HepG2 (cell line): ENCODE measurements around the gene ZSWIM6.

Experiments
- CEBPB ChIP-seq: IDR thresholded peaks from 2 replicates; pipeline ENCODE4 v1.6.1; 2011; ENCODE audit warnings: low read depth, low read length, improper control_type of control experiment, borderline replicate concordance
- CTCF ChIP-seq: sonication (generic); formaldehyde crosslinking; IDR thresholded peaks from 2 replicates; pipeline ENCODE4 v1.5.0; 2020; ENCODE audit warnings: mild to moderate bottlenecking, missing genetic modification reagents, moderate library complexity
- DR1 ChIP-seq: sonication (generic); formaldehyde crosslinking; IDR thresholded peaks from 2 replicates; pipeline ENCODE4 v1.8.0; 2021; ENCODE audit warnings: mild to moderate bottlenecking, missing genetic modification reagents, inconsistent platforms
- NR2C2 ChIP-seq: sonication (generic); formaldehyde crosslinking; IDR thresholded peaks from 2 replicates; pipeline ENCODE4 v1.4.0; 2020; ENCODE audit warnings: missing genetic modification reagents, mild to moderate bottlenecking, moderate library complexity, borderline replicate concordance
- ZFAT ChIP-seq: sonication (generic); formaldehyde crosslinking; conservative IDR thresholded peaks from 2 replicates; pipeline ENCODE4 v1.8.1; 2023; ENCODE audit warnings: missing genetic modification reagents, inconsistent platforms
- ZNF788 ChIP-seq: sonication (generic); formaldehyde crosslinking; IDR thresholded peaks from 2 replicates; pipeline ENCODE4 v1.5.0; 2020; ENCODE audit warnings: mild to moderate bottlenecking, missing genetic modification reagents, borderline replicate concordance
- TF ChIP-seq, protein P1 (sequence below): sonication (generic); formaldehyde crosslinking; IDR thresholded peaks from 2 replicates; pipeline ENCODE4 v1.4.0; 2020; ENCODE audit warnings: missing genetic modification reagents, borderline replicate concordance

DNA sequence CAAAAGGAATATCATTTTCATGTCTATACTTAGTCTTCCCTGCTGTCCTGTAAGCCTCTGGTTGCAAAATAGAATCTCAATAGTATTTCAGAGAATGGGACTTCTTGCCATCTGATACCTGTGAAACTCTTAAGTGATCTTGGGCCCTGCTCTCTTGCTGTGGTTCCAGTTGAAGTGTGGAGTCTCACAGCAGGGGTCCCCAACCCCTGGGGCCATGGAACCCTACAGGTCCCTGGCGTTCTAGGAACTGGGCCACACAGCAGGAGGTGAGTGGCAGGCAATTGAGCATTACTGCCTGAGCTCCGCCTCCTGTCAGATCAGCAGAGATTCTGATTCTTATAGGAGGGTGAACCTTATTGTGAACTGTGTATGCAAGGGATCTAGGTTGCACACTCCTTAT lies 65.9 kb downstream of the ZSWIM6 start:
- no peak for TF ChIP-seq DR1 (CRISPR knock-in tag)
- no peak for TF ChIP-seq CTCF
- TF ChIP-seq ZNF788, result no peak
- TF ChIP-seq, protein P1, sequence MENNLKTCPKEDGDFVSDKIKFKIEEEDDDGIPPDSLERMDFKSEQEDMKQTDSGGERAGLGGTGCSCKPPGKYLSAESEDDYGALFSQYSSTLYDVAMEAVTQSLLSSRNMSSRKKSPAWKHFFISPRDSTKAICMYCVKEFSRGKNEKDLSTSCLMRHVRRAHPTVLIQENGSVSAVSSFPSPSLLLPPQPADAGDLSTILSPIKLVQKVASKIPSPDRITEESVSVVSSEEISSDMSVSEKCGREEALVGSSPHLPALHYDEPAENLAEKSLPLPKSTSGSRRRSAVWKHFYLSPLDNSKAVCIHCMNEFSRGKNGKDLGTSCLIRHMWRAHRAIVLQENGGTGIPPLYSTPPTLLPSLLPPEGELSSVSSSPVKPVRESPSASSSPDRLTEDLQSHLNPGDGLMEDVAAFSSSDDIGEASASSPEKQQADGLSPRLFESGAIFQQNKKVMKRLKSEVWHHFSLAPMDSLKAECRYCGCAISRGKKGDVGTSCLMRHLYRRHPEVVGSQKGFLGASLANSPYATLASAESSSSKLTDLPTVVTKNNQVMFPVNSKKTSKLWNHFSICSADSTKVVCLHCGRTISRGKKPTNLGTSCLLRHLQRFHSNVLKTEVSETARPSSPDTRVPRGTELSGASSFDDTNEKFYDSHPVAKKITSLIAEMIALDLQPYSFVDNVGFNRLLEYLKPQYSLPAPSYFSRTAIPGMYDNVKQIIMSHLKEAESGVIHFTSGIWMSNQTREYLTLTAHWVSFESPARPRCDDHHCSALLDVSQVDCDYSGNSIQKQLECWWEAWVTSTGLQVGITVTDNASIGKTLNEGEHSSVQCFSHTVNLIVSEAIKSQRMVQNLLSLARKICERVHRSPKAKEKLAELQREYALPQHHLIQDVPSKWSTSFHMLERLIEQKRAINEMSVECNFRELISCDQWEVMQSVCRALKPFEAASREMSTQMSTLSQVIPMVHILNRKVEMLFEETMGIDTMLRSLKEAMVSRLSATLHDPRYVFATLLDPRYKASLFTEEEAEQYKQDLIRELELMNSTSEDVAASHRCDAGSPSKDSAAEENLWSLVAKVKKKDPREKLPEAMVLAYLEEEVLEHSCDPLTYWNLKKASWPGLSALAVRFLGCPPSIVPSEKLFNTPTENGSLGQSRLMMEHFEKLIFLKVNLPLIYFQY (CRISPR knock-in tag), result no peak
- no peak for TF ChIP-seq CEBPB
- no peak for TF ChIP-seq ZFAT (CRISPR knock-in tag)
- no peak for TF ChIP-seq NR2C2 (CRISPR knock-in tag)
